Measurements from ENCODE around the gene CLMN. TPM values are rescaled to one million over a fixed set of nuclear protein-coding genes. Genes with fewer than 3 reads are reported as not detected.

Gene CLMN
- total RNA-seq, 1 donor: 0.36 TPM

DNA sequence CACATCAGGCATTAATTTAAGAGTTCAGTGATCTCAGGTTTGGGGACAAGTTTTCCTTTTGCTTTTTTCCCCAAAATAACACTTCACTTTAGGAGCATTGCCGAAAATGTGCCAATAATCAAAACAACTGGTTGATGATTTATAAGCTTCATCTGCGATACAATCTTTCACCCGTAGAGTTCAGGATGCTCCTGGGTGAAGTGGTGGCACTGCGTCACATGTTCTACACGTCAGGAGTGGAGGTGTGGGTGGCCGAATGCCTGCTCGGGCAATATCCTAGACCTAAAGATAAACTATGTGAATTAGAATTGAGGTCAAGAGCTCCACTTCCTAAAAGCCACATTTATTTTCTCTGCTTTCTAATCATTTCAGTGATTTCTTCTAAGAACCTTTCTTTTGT lies 91.5 kb downstream of the CLMN start:
- H3K4me3 ChIP-seq (ENCODE audit: low read depth, low read length): no peak overlapping the region
- no peak for TF ChIP-seq CTCF (IDR thresholded peaks at IDR 0.05; ENCODE audit: insufficient read depth, low read length)

DNA sequence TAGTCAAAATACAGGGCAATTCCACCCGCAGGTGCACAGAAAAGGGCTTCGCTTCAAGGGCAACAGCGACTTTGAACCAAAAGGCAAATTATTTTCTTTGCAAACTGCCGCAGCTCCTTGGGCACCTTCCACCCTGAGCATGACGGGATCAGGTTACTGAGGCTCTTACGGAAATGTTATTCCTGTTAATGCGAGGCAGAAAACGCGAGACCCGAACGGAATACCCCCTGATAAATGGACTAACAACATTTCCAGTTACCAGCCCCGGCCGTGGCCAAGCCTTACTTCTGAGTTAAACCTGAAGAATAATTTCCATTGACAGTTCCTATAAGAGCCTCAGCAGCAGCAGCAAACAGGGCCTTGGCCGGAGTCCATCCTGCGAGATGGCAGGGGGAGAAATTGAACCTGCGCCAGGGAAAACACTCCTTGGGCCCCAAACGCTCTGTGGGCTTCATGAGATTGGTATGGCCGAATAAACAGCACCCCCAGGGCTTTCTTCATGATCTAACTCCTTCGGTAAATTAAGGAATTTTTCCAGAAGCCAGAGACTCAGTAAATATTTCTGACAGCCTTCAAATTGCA lies 92.3 kb downstream of the CLMN start:
- no peak for DNase-seq (ENCODE audit: low read depth)
- TF ChIP-seq CTCF (IDR thresholded peaks at IDR 0.05; ENCODE audit: insufficient read depth, low read length): no peak
- no peak overlapping the region for H3K4me3 ChIP-seq (ENCODE audit: low read depth, low read length)

More for the DNA sequence above, 91.5 kb downstream of the CLMN start:
- DNase-seq (ENCODE audit: low read depth): no peak

- no peak for DNase-seq (ENCODE audit: low read depth)
- no peak overlapping the region for H3K4me3 ChIP-seq (ENCODE audit: low read depth, low read length)
- TF ChIP-seq CTCF (IDR thresholded peaks at IDR 0.05; ENCODE audit: insufficient read depth, low read length): no peak
Observed at GRCh38 chr14:95226801-95227200, 92.9 kb downstream of the CLMN start.

DNA sequence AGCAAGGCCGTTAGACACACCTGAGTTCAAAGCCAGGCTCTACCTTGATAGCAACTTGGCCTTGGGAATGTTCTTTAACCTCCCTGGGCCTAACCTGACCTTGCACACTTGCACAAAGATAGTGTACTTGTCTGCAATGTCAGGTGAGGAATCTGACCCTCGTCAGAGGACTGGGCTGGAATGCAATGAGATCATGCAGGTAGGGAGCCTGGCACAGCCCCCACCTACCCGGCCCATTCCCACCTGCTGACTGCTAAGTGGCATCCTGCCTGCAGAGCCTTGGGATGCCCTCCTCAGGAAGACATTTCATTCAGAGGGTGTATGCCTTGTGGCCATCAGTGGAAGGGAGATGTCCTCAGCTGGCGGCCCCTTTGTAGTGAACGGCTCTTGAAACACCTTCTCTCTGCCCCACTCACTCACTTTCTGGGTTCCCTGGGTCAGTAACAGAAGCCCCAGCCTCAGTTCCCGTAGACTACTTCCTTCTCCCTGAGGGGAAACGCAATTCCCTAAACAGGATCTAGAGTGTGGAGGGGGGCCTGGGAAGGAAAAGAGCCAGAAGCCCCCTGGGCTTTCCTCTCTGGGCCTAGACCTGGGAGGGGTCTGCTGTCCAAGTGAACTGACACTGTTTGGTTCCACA lies 94.3 kb downstream of the CLMN start:
- DNase-seq (ENCODE audit: low read depth): no peak
- no peak overlapping the region for H3K4me3 ChIP-seq (ENCODE audit: low read depth, low read length)
- TF ChIP-seq CTCF (IDR thresholded peaks at IDR 0.05; ENCODE audit: insufficient read depth, low read length): no peak

DNA sequence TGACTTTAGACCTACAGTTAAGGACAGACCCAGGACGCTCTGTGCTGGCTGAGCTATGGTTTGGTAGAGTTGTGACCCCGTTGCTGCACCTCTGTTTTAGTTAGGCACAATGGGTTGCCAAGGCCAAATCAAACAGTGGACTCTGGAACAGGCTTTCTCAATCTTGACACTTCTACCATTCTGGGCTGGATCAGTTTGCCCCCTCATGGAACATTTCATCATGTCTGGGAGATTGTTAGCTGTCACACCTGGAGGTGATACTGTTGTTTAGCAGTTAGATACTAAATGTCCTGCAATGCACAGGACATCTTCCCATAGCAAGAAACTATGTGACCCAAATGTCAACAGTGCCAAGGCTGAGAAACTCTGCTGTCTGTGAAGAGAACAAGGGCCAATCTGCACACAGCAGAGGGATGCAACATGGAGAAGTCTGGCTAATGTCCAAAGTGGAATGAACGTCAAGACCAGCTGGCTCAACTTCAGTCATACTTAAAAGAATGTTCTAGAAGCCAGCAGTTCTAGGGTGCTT lies 96.8 kb downstream of the CLMN start:
- no peak for TF ChIP-seq CTCF (IDR thresholded peaks at IDR 0.05; ENCODE audit: insufficient read depth, low read length)
- H3K4me3 ChIP-seq (ENCODE audit: low read depth, low read length): no peak overlapping the region
- peak; percentile 36 for DNase-seq (ENCODE audit: low read depth)

DNA sequence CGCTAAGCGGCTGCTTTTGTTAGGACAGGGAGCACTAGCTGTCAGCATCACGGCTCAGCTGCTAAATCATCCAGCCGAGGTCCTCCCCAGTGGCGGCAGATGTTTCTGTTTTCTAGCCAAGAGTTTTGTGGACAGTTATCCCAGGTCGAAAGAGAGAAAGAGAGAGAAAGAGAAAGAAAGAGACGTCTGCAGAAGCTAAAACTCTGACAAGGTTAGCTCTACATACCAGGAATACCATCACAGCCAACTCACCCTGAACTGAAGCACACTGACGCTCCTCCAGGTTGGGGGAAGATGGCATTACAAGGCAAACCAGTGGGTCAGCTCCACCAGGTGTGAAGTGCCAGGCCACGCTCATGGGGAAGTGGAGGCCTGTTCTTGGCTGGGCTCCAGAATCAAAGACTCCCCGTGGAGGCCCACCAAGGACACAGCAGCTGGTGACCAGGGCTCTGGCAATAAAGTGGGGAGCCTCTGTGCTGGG lies 97.5 kb downstream of the CLMN start:
- TF ChIP-seq CTCF (IDR thresholded peaks at IDR 0.05; ENCODE audit: insufficient read depth, low read length): no peak
- no peak overlapping the region for H3K4me3 ChIP-seq (ENCODE audit: low read depth, low read length)
- no peak for DNase-seq (ENCODE audit: low read depth)

Data from fibroblast of the aortic adventitia (primary cell).